NCI-H1105 (cell line): ENCODE data around the gene LRMDA.
"Not testable (repeated sequence)": the region's sequence is repeated elsewhere in the genome, so short reads cannot be mapped to it uniquely, and the experiment has no call there.

ENCODE experiments used
- DNase-seq: peaks from one replicate; lab custom pipeline; 2025; lab: John Stamatoyannopoulos, UW

Gene LRMDA

DNA sequence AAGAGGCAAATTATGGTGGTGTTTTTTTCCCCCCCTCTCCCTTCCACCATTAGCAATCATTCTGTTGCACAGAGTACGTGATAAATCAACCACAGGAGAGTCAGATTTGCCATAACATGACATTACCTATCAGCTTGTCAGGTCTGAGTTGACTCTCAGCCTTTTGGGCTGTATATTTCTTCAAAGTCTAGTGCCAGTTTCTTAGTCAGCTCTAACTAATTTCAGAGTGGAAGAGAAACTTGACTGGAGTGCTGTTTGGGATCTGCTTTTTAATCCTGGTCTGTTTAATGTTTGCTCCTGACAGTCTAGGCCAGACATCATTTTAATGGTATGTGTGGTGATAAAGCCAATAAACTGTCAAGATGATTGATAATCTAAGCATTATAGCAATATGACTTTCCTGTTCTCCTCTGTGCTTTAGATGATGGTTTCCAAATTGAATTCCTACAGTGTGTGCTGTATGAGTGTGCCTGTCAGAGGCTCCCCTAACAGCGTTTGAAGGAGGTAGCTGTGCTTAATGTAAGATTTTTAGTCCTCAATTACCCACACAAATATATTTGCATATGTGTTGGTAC, 76.9 kb downstream of the LRMDA start:
- no peak for DNase-seq

DNA sequence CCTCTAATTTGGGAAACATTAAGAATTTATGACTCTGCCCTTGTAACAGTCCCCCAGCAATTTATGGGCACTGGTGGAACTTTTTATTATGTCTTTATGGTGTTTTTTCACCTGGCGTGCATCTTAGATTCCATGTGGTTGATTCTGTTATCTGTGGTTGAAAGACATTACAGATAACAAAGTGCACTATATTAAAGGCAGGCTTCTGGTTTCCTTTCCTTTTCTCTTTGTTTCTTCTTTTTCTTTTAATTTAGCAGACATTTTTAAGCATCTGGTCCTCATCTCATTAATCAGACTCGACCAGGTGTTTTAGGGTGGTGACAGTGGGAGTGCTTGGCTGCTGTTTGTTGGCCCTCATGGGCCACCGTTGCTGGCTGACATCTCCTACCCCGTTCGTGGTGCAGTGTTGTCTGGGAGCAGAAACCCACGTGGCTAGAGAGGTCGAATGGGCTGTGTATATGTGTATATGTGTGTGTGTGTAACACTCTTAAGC, 77.4 kb downstream of the LRMDA start:
- DNase-seq: no peak

DNA sequence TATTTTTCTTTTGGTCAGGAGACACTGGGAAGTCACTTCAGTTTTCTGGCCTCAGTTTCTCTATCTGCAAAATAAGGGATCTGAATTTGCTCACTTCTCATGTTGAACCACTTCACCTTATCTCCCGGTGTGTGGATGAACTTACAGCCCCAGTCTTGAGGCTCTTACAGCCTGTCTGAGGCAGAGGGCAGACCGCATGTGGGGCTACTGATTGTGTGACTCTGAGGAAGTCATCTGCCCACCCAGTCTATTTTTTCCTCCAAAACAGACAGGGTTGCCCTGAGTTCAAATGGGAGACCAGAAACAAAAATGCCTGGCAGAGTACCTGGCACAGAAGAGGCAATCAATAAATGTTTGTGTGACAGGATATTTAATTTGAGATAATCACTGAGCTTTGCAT, 78.3 kb downstream of the LRMDA start:
- DNase-seq: no peak

GRCh38 chr10:75511011-75511410, 79.6 kb downstream of the LRMDA start:
- no peak for DNase-seq

GRCh38 chr10:75512203-75512933, 80.9 kb downstream of the LRMDA start:
- DNase-seq: no peak

DNA sequence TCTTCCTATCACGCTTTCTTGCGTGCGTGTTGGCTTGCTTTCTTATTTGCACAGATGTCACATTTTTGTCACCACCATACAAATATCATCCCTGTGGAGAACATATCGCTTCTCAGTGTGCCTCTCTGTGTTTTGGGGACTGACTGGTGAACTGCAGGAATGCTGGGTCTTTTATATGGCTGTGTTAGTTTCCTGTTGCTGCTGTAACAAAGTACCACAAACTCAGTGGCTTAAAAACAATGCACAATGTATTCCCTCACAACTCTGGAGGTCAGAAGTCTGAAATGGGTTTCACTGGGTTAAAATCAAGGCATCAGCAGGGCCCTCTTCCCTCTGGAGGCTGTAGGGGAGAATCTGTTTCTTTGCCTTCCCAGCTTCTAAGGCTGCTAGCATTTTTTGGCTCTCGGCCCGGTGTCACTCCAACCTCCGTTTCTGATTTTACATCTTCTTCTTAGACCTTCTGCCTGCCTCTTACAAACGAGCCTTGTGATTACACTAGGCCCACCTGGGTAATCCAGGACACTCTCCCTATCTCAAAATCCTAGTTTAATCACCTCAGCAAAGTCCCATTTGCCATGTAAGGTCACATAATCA, 82.0 kb downstream of the LRMDA start:
- no peak for DNase-seq

DNA sequence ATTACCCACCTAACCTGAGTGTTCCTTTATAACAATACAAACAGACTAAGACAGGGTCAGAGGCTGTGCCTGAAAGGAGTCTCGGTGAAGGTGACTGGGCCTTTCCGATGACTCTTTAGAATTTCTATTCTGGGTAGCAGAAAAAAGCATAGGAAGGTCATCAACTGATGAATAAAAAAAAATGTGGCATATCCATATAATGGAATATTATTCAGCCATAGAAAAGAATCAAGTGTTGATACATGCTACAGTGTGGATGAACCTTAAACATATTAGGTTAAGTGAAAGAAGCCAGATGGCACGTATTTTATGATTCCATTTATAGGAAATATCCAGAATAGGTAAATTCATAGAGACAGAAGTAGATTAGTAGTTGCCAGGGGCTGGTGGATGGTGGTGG, 83.4 kb downstream of the LRMDA start:
- no peak for DNase-seq

DNA sequence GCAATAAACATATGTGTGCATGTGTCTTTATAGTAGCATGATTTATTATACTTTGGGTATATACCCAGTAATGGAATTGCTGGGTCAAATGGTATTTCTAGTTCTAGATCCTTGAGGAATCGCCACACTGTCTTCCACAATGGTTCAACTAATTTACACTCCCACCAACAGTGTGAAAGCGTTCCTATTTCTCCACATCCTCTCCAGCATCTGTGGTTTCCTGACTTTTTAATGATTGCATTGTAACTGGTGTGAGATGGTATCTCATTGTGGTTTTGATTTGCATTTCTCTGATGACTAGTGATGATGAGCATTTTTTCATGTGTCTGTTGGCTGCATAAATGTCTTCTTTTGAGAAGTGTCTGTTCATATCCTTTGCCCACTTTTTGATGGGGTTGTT, 84.7 kb downstream of the LRMDA start:
- not testable (repeated sequence) for DNase-seq

DNA sequence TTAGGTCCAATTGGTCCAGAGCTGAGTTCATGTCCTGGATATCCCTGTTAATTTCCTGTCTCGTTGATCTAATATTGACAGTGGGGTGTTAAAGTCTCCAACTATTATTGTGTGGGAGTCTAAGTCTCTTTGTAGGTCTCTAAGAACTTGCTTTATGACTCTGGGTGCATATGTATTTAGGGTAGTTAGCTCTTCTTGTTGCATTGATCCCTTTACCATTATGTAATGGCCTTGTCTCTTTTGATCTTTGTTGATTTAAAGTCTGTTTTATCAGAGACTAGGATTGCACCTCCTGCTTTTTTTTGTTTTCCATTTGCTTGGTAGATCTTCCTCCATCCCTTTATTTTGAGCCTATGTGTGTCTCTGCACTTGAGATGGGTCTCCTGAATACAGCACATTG, 87.8 kb downstream of the LRMDA start:
- not testable (repeated sequence) for DNase-seq

DNA sequence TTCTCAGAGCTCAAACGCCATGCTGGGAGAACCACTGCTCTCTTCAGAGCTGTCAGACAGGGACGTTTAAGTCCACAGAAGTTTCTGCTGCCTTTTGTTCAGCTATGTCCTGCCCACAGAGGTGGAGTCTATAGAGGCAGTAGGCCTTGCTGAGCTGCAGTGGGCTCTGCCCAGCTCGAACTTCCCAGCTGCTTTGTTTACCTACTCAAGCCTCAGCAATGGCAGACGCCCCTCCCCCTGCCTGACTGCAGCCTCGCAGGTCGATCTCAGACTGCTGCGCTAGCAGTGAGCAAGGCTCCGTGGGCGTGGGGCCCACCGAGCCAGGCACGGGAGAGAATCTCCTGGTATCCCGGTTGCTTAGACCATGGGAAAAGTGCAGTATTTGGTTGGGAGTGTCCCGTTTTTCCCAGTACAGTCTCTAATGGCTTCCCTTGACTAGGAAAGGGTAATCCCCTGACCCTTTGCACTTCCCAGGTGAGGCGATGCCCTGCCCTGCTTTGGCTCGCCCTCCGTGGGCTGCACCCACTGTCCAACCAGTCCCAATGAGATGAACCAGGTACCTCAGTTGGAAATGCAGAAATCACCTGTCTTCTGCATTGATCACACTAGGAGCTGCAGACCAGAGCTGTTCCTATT, 89.9 kb downstream of the LRMDA start:
- DNase-seq: not testable (repeated sequence)

GRCh38 chr10:75525067-75525466, 93.6 kb downstream of the LRMDA start:
- peak; percentile 14 for DNase-seq

GRCh38 chr10:75525646-75526045, 94.2 kb downstream of the LRMDA start:
- DNase-seq: no peak

DNA sequence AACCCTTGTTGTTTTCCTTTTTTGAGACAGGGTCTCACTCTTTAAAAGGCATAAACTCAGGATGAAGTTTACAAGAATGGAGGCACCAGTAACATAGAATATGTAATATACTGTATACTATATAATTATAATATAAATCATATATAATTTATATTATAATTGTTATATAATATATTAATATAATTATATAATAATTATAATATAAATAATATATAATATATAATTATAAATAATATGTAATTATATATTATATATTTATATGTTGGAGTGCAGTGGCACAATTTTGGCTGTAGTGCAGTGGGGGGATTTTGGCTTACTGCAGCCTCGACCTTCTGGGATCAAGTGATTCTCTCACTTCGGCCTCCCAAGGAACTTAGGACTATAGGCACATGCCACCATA, 96.1 kb downstream of the LRMDA start:
- DNase-seq: no peak

DNA sequence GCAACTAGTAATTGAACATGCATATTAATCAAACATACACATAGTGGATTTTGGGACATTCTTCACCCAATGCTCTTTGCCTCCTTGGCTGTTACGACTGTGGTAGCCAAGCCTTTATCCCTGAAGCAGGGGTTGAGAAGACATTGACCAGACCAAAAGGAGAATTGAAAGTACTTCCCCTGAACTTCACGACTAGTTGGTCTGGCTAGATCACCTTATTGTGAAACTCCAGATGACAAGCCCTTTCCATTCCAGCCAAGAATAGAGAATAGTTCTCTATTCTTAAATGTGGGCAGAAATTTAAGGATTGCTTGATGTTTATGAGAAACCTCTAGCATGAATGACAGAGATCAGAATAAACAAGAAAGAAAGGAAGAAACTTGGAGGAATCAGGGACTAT, 97.0 kb downstream of the LRMDA start:
- no peak for DNase-seq

DNA sequence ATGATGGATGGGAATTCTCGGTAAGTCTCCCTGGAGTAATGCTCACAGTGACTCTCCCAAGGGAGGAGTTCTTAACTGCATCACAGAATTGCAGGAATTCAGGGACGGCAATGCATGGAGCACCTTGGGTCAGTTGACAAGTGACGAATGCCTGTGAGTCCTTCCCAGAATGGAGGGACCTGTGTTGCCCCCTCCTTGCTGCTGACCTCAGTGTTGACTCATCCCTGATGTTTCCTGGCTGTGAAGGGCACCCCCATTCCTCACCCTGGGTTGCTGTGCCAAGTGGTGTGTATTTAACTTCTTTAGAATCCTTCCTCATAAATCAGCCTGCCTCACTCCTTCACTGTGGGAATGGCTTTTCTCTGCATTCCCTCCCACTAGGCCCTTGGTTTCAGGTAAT, 98.9 kb downstream of the LRMDA start:
- no peak for DNase-seq

DNA sequence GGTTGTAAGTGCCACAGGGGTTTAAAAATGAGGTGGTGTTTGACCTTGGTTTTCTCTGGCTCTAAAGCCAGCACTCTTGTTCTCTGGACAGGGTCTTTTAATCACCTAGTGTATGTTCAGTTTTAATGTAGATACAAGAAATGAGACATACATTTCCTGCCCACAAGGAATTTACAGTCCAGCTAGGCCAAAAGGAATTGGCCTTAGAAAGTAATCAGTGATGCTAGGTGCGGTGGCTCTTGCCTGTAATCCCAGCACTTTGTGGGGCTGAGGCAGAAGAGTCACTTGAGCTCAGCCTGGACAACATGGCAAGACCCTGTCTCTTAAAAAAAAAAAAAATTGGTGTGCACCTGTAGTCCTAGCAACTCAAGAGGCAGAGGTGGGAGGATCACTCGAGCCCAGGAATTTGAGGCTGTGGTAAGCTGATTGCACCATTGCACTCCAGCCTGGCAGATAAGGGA, 100.2 kb downstream of the LRMDA start:
- no peak for DNase-seq

DNA sequence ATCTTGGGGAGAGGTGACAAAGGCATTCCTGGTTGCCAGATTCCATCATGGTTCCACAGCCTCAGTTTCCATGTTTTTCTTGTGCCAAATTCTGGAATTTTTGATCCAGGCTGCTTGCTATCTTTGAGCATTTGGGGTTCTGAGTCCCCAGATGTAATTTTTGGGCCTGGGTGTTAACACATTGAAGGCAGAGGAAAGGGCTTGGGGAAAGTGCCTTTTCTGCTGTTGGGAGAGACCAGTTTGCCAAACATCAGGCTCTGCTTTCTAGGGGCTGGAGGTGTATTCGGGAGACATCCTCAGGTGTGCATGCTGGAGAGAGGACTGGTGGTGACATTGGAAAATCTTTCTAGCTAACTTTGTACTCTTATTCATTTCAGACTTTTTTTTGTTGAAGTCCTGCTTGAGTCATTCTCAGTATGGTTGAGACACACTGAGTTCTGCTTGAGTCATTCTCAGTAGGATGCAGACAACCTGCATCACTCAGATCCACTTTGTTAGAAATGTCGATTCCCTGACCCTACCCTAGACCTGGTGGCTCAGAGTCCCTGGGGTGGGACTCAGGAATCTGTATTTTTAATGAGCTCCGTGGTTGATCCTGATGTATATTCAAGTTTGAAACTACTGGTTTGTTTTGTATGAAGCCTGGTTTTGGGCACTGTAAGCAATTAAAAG, 101.0 kb downstream of the LRMDA start:
- DNase-seq: no peak

DNA sequence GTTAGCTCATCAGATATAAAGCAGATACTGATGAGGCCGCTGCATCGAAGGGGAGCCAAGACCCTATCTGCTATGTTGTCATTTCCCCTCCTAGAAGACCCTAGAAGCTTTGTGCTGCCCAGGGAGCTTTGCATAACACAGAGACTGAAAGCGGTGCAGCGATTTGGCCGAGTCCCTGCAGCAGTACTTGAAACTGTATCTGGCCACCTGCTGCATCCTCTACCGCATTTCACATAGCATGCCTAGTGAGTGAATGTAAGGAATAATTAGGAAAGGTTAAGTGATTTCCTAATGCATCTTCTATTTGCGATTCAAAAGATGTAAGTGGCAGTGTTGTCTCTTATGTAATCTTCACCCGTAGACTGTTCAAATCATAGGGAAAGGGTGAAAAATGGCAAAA, 106.7 kb downstream of the LRMDA start:
- DNase-seq: no peak

DNA sequence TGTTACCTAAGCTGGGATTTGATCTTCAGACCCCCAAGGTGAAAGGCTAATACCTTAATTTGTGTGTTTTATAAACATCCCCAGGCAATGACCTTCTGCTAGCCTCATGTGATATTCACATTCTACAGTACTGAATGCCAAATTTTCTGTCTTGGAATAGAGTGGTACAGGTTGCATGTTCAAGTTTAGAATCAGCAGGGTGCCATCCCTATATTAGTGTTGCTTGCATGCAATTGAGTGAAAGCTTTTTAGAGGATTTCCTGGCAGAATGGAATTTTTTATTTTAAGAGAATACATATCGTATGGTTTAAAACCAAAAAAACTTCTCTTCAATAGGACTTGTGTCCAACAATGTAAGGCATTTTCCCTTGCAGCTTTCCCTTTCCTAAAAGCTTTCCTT, 107.3 kb downstream of the LRMDA start:
- no peak for DNase-seq

- no peak for DNase-seq
Observed at GRCh38 chr10:75540357-75540966, 109.0 kb downstream of the LRMDA start.

GRCh38 chr10:75540981-75541380, 109.6 kb downstream of the LRMDA start:
- DNase-seq: no peak

GRCh38 chr10:75541411-75541810, 110.0 kb downstream of the LRMDA start:
- DNase-seq: no peak
